ENCODE measurements around the gene MYO9A.

DNA sequence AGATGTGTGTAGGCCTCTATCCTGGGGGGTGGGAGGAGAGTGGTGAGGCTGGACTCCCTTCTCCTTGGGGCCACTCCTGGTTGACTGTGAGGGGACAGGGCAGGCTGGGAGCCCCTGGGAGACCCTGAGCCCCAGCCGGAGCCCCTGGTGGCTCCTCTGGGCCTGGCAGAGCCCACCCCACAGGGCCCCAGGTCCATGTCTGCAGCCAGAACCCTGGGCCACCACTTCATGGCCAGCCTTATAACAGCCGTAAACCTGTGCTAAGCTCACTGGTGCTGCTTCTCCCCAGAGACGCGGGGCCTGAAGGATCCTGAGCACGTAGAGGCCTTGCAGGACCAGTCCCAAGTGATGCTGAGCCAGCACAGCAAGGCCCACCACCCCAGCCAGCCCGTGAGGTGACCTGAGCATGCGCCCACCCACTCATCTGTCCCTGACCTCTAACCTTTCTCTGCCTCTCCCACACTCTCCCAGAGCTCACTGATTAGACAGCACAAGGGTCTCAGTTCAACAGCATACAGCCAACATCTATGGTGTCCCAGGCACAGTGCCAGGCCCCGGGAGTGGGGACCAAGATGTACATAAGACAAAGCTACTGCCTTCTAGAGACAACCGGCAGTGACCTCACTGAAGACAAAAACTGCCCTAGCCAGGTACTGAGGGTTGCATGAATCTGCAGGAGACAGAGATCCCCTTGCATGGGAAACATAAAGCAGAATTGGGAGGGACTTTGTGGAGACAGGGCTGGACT lies 304.1 kb downstream of the MYO9A start:
- no peak for TF ChIP-seq SPI1 (IDR thresholded peaks at IDR 0.05; ENCODE audit: borderline replicate concordance, low read depth)
- TF ChIP-seq, protein P1, sequence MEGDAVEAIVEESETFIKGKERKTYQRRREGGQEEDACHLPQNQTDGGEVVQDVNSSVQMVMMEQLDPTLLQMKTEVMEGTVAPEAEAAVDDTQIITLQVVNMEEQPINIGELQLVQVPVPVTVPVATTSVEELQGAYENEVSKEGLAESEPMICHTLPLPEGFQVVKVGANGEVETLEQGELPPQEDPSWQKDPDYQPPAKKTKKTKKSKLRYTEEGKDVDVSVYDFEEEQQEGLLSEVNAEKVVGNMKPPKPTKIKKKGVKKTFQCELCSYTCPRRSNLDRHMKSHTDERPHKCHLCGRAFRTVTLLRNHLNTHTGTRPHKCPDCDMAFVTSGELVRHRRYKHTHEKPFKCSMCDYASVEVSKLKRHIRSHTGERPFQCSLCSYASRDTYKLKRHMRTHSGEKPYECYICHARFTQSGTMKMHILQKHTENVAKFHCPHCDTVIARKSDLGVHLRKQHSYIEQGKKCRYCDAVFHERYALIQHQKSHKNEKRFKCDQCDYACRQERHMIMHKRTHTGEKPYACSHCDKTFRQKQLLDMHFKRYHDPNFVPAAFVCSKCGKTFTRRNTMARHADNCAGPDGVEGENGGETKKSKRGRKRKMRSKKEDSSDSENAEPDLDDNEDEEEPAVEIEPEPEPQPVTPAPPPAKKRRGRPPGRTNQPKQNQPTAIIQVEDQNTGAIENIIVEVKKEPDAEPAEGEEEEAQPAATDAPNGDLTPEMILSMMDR (IDR thresholded peaks at IDR 0.05; ENCODE audit: insufficient read depth, low read length) = no peak
- TF ChIP-seq POLR2AphosphoS5 (IDR thresholded peaks at IDR 0.05; ENCODE audit: low read depth) = no peak
- TF ChIP-seq GABPA (IDR thresholded peaks at IDR 0.05; ENCODE audit: low read depth) = no peak
- TF ChIP-seq, protein P2, sequence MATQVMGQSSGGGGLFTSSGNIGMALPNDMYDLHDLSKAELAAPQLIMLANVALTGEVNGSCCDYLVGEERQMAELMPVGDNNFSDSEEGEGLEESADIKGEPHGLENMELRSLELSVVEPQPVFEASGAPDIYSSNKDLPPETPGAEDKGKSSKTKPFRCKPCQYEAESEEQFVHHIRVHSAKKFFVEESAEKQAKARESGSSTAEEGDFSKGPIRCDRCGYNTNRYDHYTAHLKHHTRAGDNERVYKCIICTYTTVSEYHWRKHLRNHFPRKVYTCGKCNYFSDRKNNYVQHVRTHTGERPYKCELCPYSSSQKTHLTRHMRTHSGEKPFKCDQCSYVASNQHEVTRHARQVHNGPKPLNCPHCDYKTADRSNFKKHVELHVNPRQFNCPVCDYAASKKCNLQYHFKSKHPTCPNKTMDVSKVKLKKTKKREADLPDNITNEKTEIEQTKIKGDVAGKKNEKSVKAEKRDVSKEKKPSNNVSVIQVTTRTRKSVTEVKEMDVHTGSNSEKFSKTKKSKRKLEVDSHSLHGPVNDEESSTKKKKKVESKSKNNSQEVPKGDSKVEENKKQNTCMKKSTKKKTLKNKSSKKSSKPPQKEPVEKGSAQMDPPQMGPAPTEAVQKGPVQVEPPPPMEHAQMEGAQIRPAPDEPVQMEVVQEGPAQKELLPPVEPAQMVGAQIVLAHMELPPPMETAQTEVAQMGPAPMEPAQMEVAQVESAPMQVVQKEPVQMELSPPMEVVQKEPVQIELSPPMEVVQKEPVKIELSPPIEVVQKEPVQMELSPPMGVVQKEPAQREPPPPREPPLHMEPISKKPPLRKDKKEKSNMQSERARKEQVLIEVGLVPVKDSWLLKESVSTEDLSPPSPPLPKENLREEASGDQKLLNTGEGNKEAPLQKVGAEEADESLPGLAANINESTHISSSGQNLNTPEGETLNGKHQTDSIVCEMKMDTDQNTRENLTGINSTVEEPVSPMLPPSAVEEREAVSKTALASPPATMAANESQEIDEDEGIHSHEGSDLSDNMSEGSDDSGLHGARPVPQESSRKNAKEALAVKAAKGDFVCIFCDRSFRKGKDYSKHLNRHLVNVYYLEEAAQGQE (IDR thresholded peaks at IDR 0.05; ENCODE audit: insufficient replicate concordance, low read depth) = no peak
